ENCODE measurements around the gene ZDHHC5.
A peak's percentile ranks its signal among the peaks of the same experiment; 100 is the strongest.
"Not testable (repeated sequence)": the region's sequence is repeated elsewhere in the genome, so short reads cannot be mapped to it uniquely, and the experiment has no call there.

Gene ZDHHC5

DNA sequence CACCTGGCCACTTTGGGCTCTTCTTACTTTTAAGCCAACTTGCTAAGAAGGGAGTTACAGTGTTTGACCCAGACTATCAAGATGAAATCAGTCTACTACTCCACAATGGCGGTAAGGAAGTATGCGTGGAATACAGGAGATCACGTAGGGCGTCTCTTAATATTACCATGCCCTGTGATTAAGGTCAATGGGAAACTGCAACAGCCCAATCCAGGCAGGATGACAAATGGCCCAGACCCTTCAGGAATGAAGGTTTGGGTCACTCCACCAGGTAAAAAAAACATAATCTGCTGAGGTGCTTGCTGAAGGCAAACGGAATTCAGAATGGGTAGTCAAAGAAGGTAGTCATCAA, 17.2 kb upstream of the ZDHHC5 start:
- in situ Hi-C loops (cut with MboI; ENCODE audit: low pct_unique_long_range_greater_than_20kb, low sequenced_read_pairs, unreplicated experiment), result no loop called here
- DNase-seq (ENCODE audit: low spot score), result no peak
- TF ChIP-seq, protein P1, sequence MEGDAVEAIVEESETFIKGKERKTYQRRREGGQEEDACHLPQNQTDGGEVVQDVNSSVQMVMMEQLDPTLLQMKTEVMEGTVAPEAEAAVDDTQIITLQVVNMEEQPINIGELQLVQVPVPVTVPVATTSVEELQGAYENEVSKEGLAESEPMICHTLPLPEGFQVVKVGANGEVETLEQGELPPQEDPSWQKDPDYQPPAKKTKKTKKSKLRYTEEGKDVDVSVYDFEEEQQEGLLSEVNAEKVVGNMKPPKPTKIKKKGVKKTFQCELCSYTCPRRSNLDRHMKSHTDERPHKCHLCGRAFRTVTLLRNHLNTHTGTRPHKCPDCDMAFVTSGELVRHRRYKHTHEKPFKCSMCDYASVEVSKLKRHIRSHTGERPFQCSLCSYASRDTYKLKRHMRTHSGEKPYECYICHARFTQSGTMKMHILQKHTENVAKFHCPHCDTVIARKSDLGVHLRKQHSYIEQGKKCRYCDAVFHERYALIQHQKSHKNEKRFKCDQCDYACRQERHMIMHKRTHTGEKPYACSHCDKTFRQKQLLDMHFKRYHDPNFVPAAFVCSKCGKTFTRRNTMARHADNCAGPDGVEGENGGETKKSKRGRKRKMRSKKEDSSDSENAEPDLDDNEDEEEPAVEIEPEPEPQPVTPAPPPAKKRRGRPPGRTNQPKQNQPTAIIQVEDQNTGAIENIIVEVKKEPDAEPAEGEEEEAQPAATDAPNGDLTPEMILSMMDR (IDR thresholded peaks at IDR 0.05; ENCODE audit: extremely low read depth, insufficient read depth, missing control alignments), result no peak

DNA sequence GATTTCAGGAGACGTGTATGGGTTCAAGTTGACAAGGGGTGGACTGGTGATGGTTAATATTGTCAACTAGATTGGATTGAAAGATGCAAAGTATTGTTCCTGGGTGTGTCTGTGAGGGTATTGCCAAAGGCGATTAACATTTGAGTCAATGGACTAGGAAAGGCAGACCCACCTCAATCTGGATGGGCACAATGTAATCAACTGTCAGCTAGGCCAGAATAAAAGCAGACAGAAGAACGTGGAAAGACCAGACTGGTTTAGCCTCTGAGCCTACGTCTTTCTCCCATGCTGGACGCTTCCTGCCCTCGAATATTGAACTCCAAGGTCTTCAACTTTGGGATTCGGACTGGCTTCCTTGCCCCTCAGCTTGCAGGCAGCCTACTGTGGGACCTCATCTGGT, 16.5 kb upstream of the ZDHHC5 start:
- DNase-seq (ENCODE audit: low spot score), result no peak
- TF ChIP-seq, protein P1 (IDR thresholded peaks at IDR 0.05; ENCODE audit: extremely low read depth, insufficient read depth, missing control alignments), result no peak
- in situ Hi-C loops (cut with MboI; ENCODE audit: low pct_unique_long_range_greater_than_20kb, low sequenced_read_pairs, unreplicated experiment), result no loop called here

DNA sequence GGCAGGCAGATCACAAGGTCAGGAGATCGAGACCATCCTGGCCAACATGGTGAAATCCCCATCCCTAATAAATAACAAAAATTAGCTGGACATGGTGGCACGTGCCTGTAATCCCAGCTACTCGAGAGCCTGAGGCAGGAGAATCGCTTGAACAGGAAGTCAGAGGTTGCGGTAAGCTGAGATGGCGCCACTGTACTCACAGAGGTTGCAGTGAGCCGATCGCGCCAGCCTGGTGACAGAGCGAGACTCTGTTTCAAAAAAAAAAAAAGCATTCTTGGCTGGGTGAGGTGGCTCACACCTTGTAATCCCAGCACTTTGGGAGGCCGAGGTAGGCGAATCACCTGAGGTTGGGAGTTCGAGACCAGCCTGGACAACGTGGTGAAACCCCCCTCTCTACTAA, 15.7 kb upstream of the ZDHHC5 start:
- DNase-seq (ENCODE audit: low spot score); in situ Hi-C loops (cut with MboI; ENCODE audit: low pct_unique_long_range_greater_than_20kb, low sequenced_read_pairs, unreplicated experiment): not testable (repeated sequence)

DNA sequence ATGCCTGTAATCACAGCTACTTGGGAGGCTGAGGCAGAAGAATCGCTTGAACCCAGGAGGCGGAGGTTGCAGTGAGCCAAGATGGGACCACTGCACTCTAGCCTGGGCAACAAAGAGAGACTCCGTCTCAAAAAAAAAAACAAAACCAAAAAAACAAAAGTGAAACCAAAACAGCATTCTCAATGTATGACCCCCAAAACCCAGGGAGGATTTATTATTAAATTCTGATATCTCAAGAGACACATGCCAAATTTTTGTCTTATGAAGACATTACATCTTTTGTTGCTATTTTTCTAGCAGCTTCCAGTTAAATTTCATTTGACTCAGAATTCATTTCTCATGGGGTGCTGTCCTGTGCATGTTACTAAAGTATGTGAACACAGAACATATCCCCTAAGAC, 15.3 kb upstream of the ZDHHC5 start:
- TF ChIP-seq, protein P1 (IDR thresholded peaks at IDR 0.05; ENCODE audit: extremely low read depth, insufficient read depth, missing control alignments), result no peak
- in situ Hi-C loops (cut with MboI; ENCODE audit: low pct_unique_long_range_greater_than_20kb, low sequenced_read_pairs, unreplicated experiment), result no loop called here
- no peak for DNase-seq (ENCODE audit: low spot score)

DNA sequence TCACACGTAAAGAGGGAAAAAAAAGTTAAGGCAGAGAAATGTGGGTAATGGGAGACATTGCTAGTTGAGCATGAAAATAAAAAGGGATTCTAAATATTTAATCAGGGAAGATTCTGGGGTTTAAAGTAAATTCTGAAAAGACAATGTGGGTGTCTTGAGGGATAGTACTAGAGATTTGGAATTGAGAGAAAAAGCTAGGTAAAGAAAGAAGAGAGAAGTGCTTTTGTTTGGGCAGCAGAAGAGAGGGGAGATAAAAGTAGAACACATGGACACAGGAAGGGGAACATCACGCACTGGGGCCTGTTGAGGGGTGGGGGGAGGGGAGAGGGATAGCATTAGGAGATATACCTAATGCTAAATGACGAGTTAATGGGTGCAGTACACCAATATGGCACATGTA, 14.8 kb upstream of the ZDHHC5 start:
- TF ChIP-seq, protein P1 (IDR thresholded peaks at IDR 0.05; ENCODE audit: extremely low read depth, insufficient read depth, missing control alignments), result no peak
- in situ Hi-C loops (cut with MboI; ENCODE audit: low pct_unique_long_range_greater_than_20kb, low sequenced_read_pairs, unreplicated experiment), result no loop called here
- DNase-seq (ENCODE audit: low spot score), result no peak

DNA sequence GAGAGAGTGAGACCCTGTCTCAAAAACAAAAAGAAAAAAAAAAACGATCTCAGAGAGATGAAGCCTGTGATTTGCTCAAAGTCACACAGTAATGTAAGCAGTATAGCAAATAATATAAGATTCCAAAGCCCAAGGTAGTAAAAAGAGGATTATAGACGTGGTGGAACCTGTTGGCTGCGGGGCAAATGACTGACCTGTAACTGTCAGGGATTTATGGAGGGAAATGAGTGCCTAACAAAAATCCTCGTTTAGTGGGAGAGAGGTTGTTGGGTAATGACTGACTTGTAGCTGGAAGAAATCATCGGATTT, 11.1 kb upstream of the ZDHHC5 start:
- in situ Hi-C loops (cut with MboI; ENCODE audit: low pct_unique_long_range_greater_than_20kb, low sequenced_read_pairs, unreplicated experiment), result no loop called here

DNA sequence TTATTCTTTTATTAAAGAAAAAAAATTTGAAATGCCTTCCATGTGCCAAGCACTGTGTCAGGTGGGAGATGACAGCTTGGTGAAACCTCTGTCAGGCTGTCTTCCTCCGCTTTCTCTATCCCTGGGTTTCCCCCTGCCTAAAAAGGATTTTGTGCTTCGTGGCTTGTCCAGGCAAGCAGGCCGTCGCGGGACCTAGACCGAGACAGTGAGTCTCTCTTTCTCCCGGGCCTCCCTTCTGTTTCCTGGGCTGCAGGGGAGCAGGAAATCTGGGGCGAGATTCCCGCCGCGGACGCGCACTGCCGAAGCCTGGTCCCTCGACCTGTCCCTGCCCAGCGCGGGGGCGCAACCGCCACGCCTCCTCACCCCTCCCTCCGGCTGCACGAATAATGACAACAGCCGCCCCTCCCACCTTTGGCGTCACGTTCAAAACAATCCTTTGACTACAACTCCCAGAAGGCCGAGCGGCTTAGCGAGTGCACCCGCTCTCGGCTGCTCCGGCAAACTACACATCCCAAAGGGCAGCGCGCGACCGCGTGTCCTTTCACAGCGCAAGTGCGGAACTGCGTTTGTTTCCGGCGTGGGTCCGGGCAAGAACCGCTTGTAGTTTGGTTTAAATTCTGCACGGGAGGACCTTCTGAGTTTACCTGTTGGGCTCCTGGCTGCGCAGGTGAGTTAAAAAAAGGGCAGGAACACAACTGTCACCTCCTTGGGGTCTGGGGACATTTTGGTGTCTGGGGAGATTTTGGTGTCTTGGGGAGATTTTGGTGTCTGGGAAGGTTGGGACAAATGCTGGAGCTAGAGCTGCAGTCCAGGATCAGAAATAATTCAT, 10.5 kb upstream of the ZDHHC5 start, which contains the start of gene CLP1:
Gene CLP1, plus strand, starts transcription at position 569 of the 829 bp plus-strand sequence. CDS start 1,715 bp downstream, outside the sequence.
- peak; percentile 94 for DNase-seq (ENCODE audit: low spot score)
- TF ChIP-seq, protein P1 (IDR thresholded peaks at IDR 0.05; ENCODE audit: extremely low read depth, insufficient read depth, missing control alignments), result no peak
- in situ Hi-C loops (cut with MboI; ENCODE audit: low pct_unique_long_range_greater_than_20kb, low sequenced_read_pairs, unreplicated experiment), result no loop called here

More for the DNA sequence above, 11.1 kb upstream of the ZDHHC5 start:
- TF ChIP-seq, protein P1 (IDR thresholded peaks at IDR 0.05; ENCODE audit: extremely low read depth, insufficient read depth, missing control alignments), result no peak
- DNase-seq (ENCODE audit: low spot score), result no peak

Data from GM13977 (cell line).